HFFc6 (cell line): ENCODE data around the gene RBM47. TPM values are rescaled to one million over a fixed set of nuclear protein-coding genes. Genes with fewer than 3 reads are reported as not detected.
A peak's percentile ranks its signal among the peaks of the same experiment; 100 is the strongest.
"Not testable (repeated sequence)": the region's sequence is repeated elsewhere in the genome, so short reads cannot be mapped to it uniquely, and the experiment has no call there.

ENCODE experiments used
- DNase-seq: peaks from one replicate; pipeline ENCODE4 v3.0.0-alpha.2; 2018
- H3K27ac Mint-ChIP-seq: 2 replicates; pipeline ENCODE4 v1.8.0; 2020; ENCODE audit warnings: mild to moderate bottlenecking, mixed read lengths
- H3K27me3 Mint-ChIP-seq: 2 replicates; pipeline ENCODE4 v1.8.0; 2021; ENCODE audit warnings: mild to moderate bottlenecking, moderate library complexity, mixed read lengths; ENCODE audit not compliant: insufficient read depth
- H3K36me3 Mint-ChIP-seq: 2 replicates; pipeline ENCODE4 v1.8.0; 2021; ENCODE audit warnings: low read depth, mixed read lengths
- H3K4me1 Mint-ChIP-seq: 2 replicates; pipeline ENCODE4 v1.8.0; 2020; ENCODE audit warnings: low read depth, mixed read lengths
- H3K4me3 Mint-ChIP-seq: 2 replicates; pipeline ENCODE4 v1.8.0; 2020; ENCODE audit warnings: mild to moderate bottlenecking, moderate library complexity, mixed read lengths
- H3K9me3 Mint-ChIP-seq: 2 replicates; pipeline ENCODE4 v1.8.0; 2020; ENCODE audit warnings: mild to moderate bottlenecking, mixed read lengths
- CTCF ChIP-seq: fragments of 200-600 bp; sonication (generic); IDR thresholded peaks from 2 replicates; pipeline ENCODE4 v1.5.0; 2021; ENCODE audit warnings: antibody characterized with exemption, mild to moderate bottlenecking
- total RNA-seq, 6 experiments: library from RNA; stranded (reverse); fragmentation: NEBNext Ultra II Directional; extraction: Animal tissue kit (Norgen Biotek cat#: 25700); gene quantifications; 2 replicates in 1 of 6; 3 replicates in 5 of 6; pipeline ENCODE4 v1.2.3, GENCODE V29; 2021

Gene RBM47
- total RNA-seq, 6 experiments from 2014 or later: 0.95 to 1.5 (median 1.4) TPM

DNA sequence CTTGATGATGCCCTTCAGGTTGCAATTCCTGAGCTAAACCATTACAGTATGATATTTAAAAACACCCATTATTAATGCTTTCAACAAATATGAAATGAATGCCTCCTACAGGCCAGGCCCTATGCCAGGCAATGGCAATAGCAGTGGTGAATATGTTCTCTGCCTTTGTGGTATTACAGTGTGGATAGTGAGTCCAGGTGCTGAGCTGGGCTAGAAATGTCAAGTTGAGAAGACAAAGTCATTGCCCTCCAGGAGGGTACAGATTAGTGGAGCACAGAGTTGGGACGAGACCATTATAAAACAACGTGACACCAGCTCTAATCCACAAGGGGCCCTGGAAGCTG, 81.9 kb downstream of the RBM47 start:
- H3K27ac Mint-ChIP-seq: peak overlapping the region; percentile 74
- TF ChIP-seq CTCF: peak; percentile 11; the same call in 1 of the 2 replicates
- no peak for DNase-seq
- H3K36me3 Mint-ChIP-seq: no peaks in the 10 kb centered on the region
- peaks cover 58% of the 10 kb centered on the region for H3K4me1 Mint-ChIP-seq
- H3K27me3 Mint-ChIP-seq: peaks cover 3% of the 10 kb centered on the region
- no peaks in the 10 kb centered on the region for H3K9me3 Mint-ChIP-seq
- peak overlapping the region; percentile 46; the same call in 1 of the 2 replicates for H3K4me3 Mint-ChIP-seq

GRCh38 chr4:40546969-40547788, 82.5 kb downstream of the RBM47 start:
- Mint-ChIP-seq H3K4me1 (peaks cover 52% of the 10 kb centered on the region), H3K4me3 (no peak overlapping the region), H3K36me3 (no peaks in the 10 kb centered on the region), H3K9me3 (no peaks in the 10 kb centered on the region), H3K27me3 (peaks cover 3% of the 10 kb centered on the region), H3K27ac (no peak overlapping the region)
- no peak for DNase-seq
- TF ChIP-seq CTCF: no peak

DNA sequence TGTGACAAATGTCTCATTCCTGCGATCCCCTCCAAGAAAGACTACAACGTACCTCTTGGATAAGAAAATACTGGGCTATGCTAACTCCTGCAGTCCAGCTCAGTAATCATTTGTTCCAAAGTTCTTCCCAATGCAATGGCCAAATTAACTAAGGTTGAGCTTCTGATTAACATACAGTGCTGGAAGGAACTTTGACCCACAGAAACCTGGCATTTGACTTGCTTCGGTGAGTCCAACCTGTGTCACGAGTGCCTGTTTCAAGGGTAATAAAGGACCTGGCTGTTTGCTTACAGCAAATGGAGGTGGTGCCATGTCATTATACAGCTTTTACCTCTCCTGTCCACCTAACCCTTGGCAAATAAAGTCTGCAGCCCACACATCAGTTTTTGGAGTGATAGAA, 83.2 kb downstream of the RBM47 start:
- Mint-ChIP-seq H3K27ac (no peak overlapping the region), H3K4me3 (no peak overlapping the region), H3K36me3 (no peaks in the 10 kb centered on the region), H3K27me3 (peaks cover 3% of the 10 kb centered on the region), H3K9me3 (no peaks in the 10 kb centered on the region), H3K4me1 (peaks cover 45% of the 10 kb centered on the region)
- TF ChIP-seq CTCF: no peak
- no peak for DNase-seq

DNA sequence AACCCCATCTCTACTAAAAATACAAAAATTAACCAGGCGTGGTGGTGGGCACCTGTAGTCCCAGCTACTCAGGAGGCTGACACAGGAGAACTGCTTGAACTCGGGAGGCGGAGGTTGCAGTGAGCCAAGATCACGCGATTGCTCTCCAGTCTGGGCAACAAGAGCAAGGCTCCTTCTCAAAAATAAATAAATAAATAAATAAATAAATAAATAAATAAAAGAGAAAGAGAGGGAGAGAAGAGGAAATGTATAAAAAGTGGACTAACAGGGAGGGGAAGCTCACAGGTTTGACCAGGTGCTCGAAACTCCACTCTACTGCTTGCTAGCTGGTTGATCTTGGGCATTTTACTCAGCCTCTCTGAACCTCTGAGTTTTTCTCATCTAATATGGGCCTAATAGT, 84.2 kb downstream of the RBM47 start:
- peaks cover 35% of the 10 kb centered on the region for H3K4me1 Mint-ChIP-seq
- H3K9me3 Mint-ChIP-seq, DNase-seq, H3K27ac Mint-ChIP-seq, H3K4me3 Mint-ChIP-seq, H3K36me3 Mint-ChIP-seq, H3K27me3 Mint-ChIP-seq: not testable (repeated sequence)

DNA sequence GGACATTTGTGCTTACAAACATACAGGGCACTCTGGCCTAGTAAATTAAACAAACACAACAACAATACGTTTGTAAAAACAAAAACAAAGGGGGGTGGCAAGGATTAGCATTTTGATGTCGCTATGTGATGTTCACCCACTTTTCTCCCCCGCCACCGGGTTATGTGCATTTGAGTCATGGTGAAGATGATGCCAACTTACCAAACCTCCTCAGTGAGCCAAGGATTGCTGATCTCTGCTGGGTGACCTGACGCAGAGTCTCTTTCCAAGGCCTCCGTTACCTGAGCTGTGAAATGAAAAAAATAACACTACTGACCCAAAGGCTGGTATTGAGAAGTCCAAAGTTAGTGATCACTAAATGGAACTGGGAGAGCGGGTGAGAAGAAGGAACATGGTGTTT, 85.4 kb downstream of the RBM47 start:
- no peak for TF ChIP-seq CTCF
- H3K36me3 Mint-ChIP-seq: no peaks in the 10 kb centered on the region
- no peak for DNase-seq
- H3K4me1 Mint-ChIP-seq: peaks cover 35% of the 10 kb centered on the region
- H3K4me3 Mint-ChIP-seq: no peak overlapping the region
- peaks cover 2% of the 10 kb centered on the region; the same call in 1 of the 2 replicates for H3K27me3 Mint-ChIP-seq
- no peaks in the 10 kb centered on the region for H3K9me3 Mint-ChIP-seq
- H3K27ac Mint-ChIP-seq: no peak overlapping the region

GRCh38 chr4:40540800-40541199, 88.9 kb downstream of the RBM47 start:
- no peak overlapping the region for H3K4me3 Mint-ChIP-seq
- H3K27ac Mint-ChIP-seq: no peak overlapping the region
- H3K27me3 Mint-ChIP-seq: peaks cover 2% of the 10 kb centered on the region
- H3K9me3 Mint-ChIP-seq: no peaks in the 10 kb centered on the region
- peaks cover 17% of the 10 kb centered on the region; the same call in 1 of the 2 replicates for H3K4me1 Mint-ChIP-seq
- H3K36me3 Mint-ChIP-seq: no peaks in the 10 kb centered on the region
- TF ChIP-seq CTCF: no peak
- DNase-seq: no peak
